ENCODE measurements around the gene CMIP.

Gene CMIP

GRCh38 chr16:81462683-81463082 lies 18.1 kb downstream of the CMIP start:
- DNase-seq (ENCODE audit: low read depth in 2 of 2): no peak

GRCh38 chr16:81463296-81463890 lies 18.8 kb downstream of the CMIP start:
- DNase-seq (ENCODE audit: low read depth in 2 of 2): no peak

- no peak for DNase-seq (ENCODE audit: low read depth in 2 of 2)
Measured at GRCh38 chr16:81464279-81464678, 19.7 kb downstream of the CMIP start.

GRCh38 chr16:81465375-81465943 lies 20.9 kb downstream of the CMIP start:
- DNase-seq (ENCODE audit: low read depth in 2 of 2): no peak

GRCh38 chr16:81466356-81466980 lies 21.9 kb downstream of the CMIP start:
- DNase-seq (ENCODE audit: low read depth in 2 of 2): no peak

GRCh38 chr16:81467072-81467471 lies 22.5 kb downstream of the CMIP start:
- DNase-seq (ENCODE audit: low read depth in 2 of 2): no peak

GRCh38 chr16:81467815-81468214 lies 23.2 kb downstream of the CMIP start:
- DNase-seq (ENCODE audit: low read depth in 2 of 2): no peak

GRCh38 chr16:81468269-81468902 lies 23.8 kb downstream of the CMIP start:
- DNase-seq (ENCODE audit: low read depth in 2 of 2): no peak

- no peak for DNase-seq (ENCODE audit: low read depth in 2 of 2)
Measured at GRCh38 chr16:81469183-81469677, 24.6 kb downstream of the CMIP start.

- DNase-seq (ENCODE audit: low read depth in 2 of 2): no peak
Measured at GRCh38 chr16:81469710-81470535, 25.3 kb downstream of the CMIP start.

- no peak for DNase-seq (ENCODE audit: low read depth in 2 of 2)
Measured at GRCh38 chr16:81470796-81471636, 26.4 kb downstream of the CMIP start.

- no peak for DNase-seq (ENCODE audit: low read depth in 2 of 2)
Measured at GRCh38 chr16:81471882-81472281, 27.3 kb downstream of the CMIP start.

GRCh38 chr16:81472391-81472790 lies 27.8 kb downstream of the CMIP start:
- no peak for DNase-seq (ENCODE audit: low read depth in 2 of 2)

- DNase-seq (ENCODE audit: low read depth in 2 of 2): no peak
Measured at GRCh38 chr16:81473066-81473488, 28.5 kb downstream of the CMIP start.

GRCh38 chr16:81473558-81473957 lies 28.9 kb downstream of the CMIP start:
- no peak for DNase-seq (ENCODE audit: low read depth in 2 of 2)

- DNase-seq (ENCODE audit: low read depth in 2 of 2): no peak
Measured at GRCh38 chr16:81473969-81474959, 29.7 kb downstream of the CMIP start.

- DNase-seq (ENCODE audit: low read depth in 2 of 2): no peak
Measured at GRCh38 chr16:81477697-81478693, 33.4 kb downstream of the CMIP start.

GRCh38 chr16:81478876-81479511 lies 34.4 kb downstream of the CMIP start:
- no peak for DNase-seq (ENCODE audit: low read depth in 2 of 2)

Measured in stimulated activated CD8-positive, alpha-beta memory T cell treated with anti-CD3 and anti-CD28 coated beads, Interleukin-2, amount 100 ng/mL, for 48 hours (primary cell).